WTC11 (cell line): ENCODE results near the gene ICA1L.

ENCODE experiments used
- CTCF ChIP-seq: fragments of 200-600 bp; IDR thresholded peaks from 2 replicates; pipeline ENCODE4 v1.8.0; 2022; ENCODE audit warnings: antibody characterized with exemption
- ELF4 ChIP-seq: sonication (generic); formaldehyde crosslinking; IDR thresholded peaks from 2 replicates; pipeline ENCODE4 v1.8.1; 2022; ENCODE audit warnings: low read depth, mild to moderate bottlenecking, moderate library complexity, missing genetic modification reagents
- JUN ChIP-seq: sonication (generic); formaldehyde crosslinking; IDR thresholded peaks from 2 replicates; pipeline ENCODE4 v1.8.0; 2023; ENCODE audit warnings: mild to moderate bottlenecking, missing genetic modification reagents
- MAX ChIP-seq: sonication (generic); formaldehyde crosslinking; IDR thresholded peaks from 2 replicates; pipeline ENCODE4 v1.8.0; 2022; ENCODE audit warnings: mild to moderate bottlenecking, missing genetic modification reagents
- NFYB ChIP-seq: sonication (generic); formaldehyde crosslinking; conservative IDR thresholded peaks from 2 replicates; pipeline ENCODE4 v1.8.0; 2022; ENCODE audit warnings: low read depth, missing genetic modification reagents
- NR1H2 ChIP-seq: sonication (generic); formaldehyde crosslinking; IDR thresholded peaks from 2 replicates; pipeline ENCODE4 v1.9.0; 2021; ENCODE audit warnings: mild to moderate bottlenecking, moderate library complexity, missing genetic modification reagents
- SP1 ChIP-seq: sonication (generic); formaldehyde crosslinking; conservative IDR thresholded peaks from 2 replicates; pipeline ENCODE4 v1.8.1; 2022; ENCODE audit warnings: missing genetic modification reagents
- ZBTB21 ChIP-seq: sonication (generic); formaldehyde crosslinking; IDR thresholded peaks from 2 replicates; pipeline ENCODE4 v1.8.1; 2023; ENCODE audit warnings: mild to moderate bottlenecking, missing genetic modification reagents, borderline replicate concordance
- TF ChIP-seq, protein P1 (sequence below): sonication (generic); formaldehyde crosslinking; conservative IDR thresholded peaks from 2 replicates; pipeline ENCODE4 v1.8.1; 2023; ENCODE audit warnings: mild to moderate bottlenecking, low read depth, missing genetic modification reagents, moderate library complexity
- TF ChIP-seq, protein P2 (sequence below): sonication (generic); formaldehyde crosslinking; IDR thresholded peaks from 2 replicates; pipeline ENCODE4 v1.8.0; 2022; ENCODE audit warnings: mild to moderate bottlenecking, missing genetic modification reagents
- TF ChIP-seq, protein P3 (sequence below): sonication (generic); formaldehyde crosslinking; IDR thresholded peaks from 2 replicates; pipeline ENCODE4 v1.8.1; 2023; ENCODE audit warnings: mild to moderate bottlenecking, missing genetic modification reagents, moderate library complexity
- TF ChIP-seq, protein P4 (sequence below): sonication (generic); formaldehyde crosslinking; conservative IDR thresholded peaks from 2 replicates; pipeline ENCODE4 v1.8.1; 2022; ENCODE audit warnings: mild to moderate bottlenecking, missing genetic modification reagents

- TF ChIP-seq NR1H2 (CRISPR knock-in tag) (no peak), CTCF (no peak), SP1 (no peak), NFYB (CRISPR knock-in tag) (no peak), JUN (CRISPR knock-in tag) (no peak), ZBTB21 (CRISPR knock-in tag) (no peak), MAX (CRISPR knock-in tag) (no peak), ELF4 (CRISPR knock-in tag) (no peak)
- TF ChIP-seq, protein P1, sequence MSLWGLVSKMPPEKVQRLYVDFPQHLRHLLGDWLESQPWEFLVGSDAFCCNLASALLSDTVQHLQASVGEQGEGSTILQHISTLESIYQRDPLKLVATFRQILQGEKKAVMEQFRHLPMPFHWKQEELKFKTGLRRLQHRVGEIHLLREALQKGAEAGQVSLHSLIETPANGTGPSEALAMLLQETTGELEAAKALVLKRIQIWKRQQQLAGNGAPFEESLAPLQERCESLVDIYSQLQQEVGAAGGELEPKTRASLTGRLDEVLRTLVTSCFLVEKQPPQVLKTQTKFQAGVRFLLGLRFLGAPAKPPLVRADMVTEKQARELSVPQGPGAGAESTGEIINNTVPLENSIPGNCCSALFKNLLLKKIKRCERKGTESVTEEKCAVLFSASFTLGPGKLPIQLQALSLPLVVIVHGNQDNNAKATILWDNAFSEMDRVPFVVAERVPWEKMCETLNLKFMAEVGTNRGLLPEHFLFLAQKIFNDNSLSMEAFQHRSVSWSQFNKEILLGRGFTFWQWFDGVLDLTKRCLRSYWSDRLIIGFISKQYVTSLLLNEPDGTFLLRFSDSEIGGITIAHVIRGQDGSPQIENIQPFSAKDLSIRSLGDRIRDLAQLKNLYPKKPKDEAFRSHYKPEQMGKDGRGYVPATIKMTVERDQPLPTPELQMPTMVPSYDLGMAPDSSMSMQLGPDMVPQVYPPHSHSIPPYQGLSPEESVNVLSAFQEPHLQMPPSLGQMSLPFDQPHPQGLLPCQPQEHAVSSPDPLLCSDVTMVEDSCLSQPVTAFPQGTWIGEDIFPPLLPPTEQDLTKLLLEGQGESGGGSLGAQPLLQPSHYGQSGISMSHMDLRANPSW (CRISPR knock-in tag), result no peak
- TF ChIP-seq, protein P2, sequence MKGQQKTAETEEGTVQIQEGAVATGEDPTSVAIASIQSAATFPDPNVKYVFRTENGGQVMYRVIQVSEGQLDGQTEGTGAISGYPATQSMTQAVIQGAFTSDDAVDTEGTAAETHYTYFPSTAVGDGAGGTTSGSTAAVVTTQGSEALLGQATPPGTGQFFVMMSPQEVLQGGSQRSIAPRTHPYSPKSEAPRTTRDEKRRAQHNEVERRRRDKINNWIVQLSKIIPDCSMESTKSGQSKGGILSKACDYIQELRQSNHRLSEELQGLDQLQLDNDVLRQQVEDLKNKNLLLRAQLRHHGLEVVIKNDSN (CRISPR knock-in tag), result no peak
- TF ChIP-seq, protein P3, sequence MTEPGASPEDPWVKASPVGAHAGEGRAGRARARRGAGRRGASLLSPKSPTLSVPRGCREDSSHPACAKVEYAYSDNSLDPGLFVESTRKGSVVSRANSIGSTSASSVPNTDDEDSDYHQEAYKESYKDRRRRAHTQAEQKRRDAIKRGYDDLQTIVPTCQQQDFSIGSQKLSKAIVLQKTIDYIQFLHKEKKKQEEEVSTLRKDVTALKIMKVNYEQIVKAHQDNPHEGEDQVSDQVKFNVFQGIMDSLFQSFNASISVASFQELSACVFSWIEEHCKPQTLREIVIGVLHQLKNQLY (CRISPR knock-in tag), result no peak
- TF ChIP-seq, protein P4, sequence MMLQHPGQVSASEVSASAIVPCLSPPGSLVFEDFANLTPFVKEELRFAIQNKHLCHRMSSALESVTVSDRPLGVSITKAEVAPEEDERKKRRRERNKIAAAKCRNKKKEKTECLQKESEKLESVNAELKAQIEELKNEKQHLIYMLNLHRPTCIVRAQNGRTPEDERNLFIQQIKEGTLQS (CRISPR knock-in tag), result no peak
Measured at GRCh38 chr2:202758128-202758527, 113.4 kb downstream of the ICA1L start.
